Endothelial cell of umbilical vein (primary cell): ENCODE measurements around the gene DLX1. TPM values are rescaled to one million over a fixed set of nuclear protein-coding genes. Genes with fewer than 3 reads are reported as not detected.

Experiments
- BruUV-seq: library from RNA; stranded (reverse); fragments of 400-500 nt; replicated peaks from 2 replicates; lab custom pipeline; 2021; lab: Mats Ljungman, UMichigan
- CTCF ChIA-PET: fragments of 300-600, 350-600 bp; sonication (Branson Sonifier 250); formaldehyde crosslinking; loops from one replicate; lab custom pipeline; 2021; ENCODE audit warnings: antibody characterized with exemption, inconsistent platforms; lab: Charles Lee
- POLR2A ChIA-PET: fragments of 300-600, 350-600 bp; sonication (Branson Sonifier 250); formaldehyde crosslinking; loops from one replicate; lab custom pipeline; 2021; ENCODE audit warnings: antibody characterized with exemption, inconsistent platforms; lab: Charles Lee
- DNase-seq: peaks from one replicate; pipeline ENCODE4 v3.0.0-alpha.2; 2011; ENCODE audit warnings: low read depth, low spot score
- FAIRE-seq: peaks from 2 replicates; lab custom pipeline; 2011; peaks lifted over from hg19 to GRCh38; lab: Jason Lieb, UNC
- H2AFZ ChIP-seq: 2 replicates; pipeline ENCODE4 v1.6.0; 2012; ENCODE audit warnings: low read depth, low read length, control low read depth, inconsistent platforms
- H3K27ac ChIP-seq: 2 replicates; pipeline ENCODE4 v1.5.1; 2011; ENCODE audit warnings: low read depth, mild to moderate bottlenecking, control low read depth, low read length, moderate library complexity; ENCODE audit not compliant: insufficient read depth
- H3K27me3 ChIP-seq, 2 experiments: 2 replicates each; pipeline versions ENCODE4 v1.6.0 to v1.6.1; 2011; ENCODE audit warnings: low read length in 2 of 2, mixed read lengths in 1 of 2; ENCODE audit not compliant: control insufficient read depth in 2 of 2, insufficient read depth in 2 of 2
- H3K36me3 ChIP-seq, 2 experiments: 2 replicates in 1 of 2; 3 replicates in 1 of 2; pipeline ENCODE4 v1.5.1; 2011; ENCODE audit warnings: low read length in 2 of 2, mild to moderate bottlenecking in 1 of 2, moderate library complexity in 1 of 2; ENCODE audit not compliant: control insufficient read depth in 2 of 2, insufficient read depth in 2 of 2; ENCODE audit errors: extremely low read depth in 1 of 2
- H3K4me1 ChIP-seq: 3 replicates; pipeline ENCODE4 v1.5.1; 2011; ENCODE audit warnings: mild to moderate bottlenecking, low read length; ENCODE audit not compliant: control insufficient read depth, insufficient read depth; ENCODE audit errors: extremely low read depth
- H3K4me2 ChIP-seq: 2 replicates; pipeline ENCODE4 v1.6.1; 2011; ENCODE audit warnings: low read length, control low read depth, mixed read lengths; ENCODE audit not compliant: insufficient read depth
- H3K4me3 ChIP-seq, 3 experiments: fragments of 200-600 bp in 1 of 3; sonication (generic), shearing (Covaris generic) in 1 of 3; replicated peaks in 1 of 3; 2 replicates each; pipeline ENCODE4 v1.5.1; 2011 to 2016; ENCODE audit warnings: control low read depth in 3 of 3, low read length in 3 of 3, mild to moderate bottlenecking in 2 of 3, inconsistent platforms in 1 of 3, low read depth in 1 of 3, moderate library complexity in 1 of 3; ENCODE audit not compliant: insufficient read depth in 1 of 3
- H3K79me2 ChIP-seq: 2 replicates; pipeline ENCODE4 v1.6.0; 2012; ENCODE audit warnings: low read length, inconsistent platforms; ENCODE audit not compliant: control insufficient read depth, insufficient read depth
- H3K9ac ChIP-seq: replicated peaks from 2 replicates; pipeline ENCODE3; 2011; ENCODE audit warnings: low read length, control low read depth; ENCODE audit not compliant: insufficient read depth; ENCODE audit errors: extremely low read depth
- H3K9me1 ChIP-seq: replicated peaks from 3 replicates; pipeline ENCODE4 v1.6.0; 2011; ENCODE audit warnings: mild to moderate bottlenecking, low read length; ENCODE audit not compliant: control insufficient read depth, insufficient read depth; ENCODE audit errors: extremely low read depth
- H3K9me3 ChIP-seq: replicated peaks from 2 replicates; pipeline ENCODE4 v1.5.1; 2012; ENCODE audit warnings: low read length, inconsistent platforms; ENCODE audit not compliant: control insufficient read depth, insufficient read depth
- H4K20me1 ChIP-seq: replicated peaks from 2 replicates; pipeline ENCODE3; 2011; ENCODE audit warnings: mild to moderate bottlenecking, low read length; ENCODE audit not compliant: control insufficient read depth, insufficient read depth; ENCODE audit errors: extremely low read depth
- EZH2 ChIP-seq: IDR thresholded peaks from 2 replicates; pipeline ENCODE4 v1.6.1; 2012; ENCODE audit warnings: borderline replicate concordance, low read depth, mild to moderate bottlenecking, moderate library complexity, low read length, inconsistent platforms; ENCODE audit not compliant: severe bottlenecking
- GATA2 ChIP-seq: IDR thresholded peaks from 2 replicates; pipeline ENCODE4 v1.7.0; 2011; ENCODE audit warnings: low read depth, mild to moderate bottlenecking, moderate library complexity, mixed read lengths, low read length; ENCODE audit not compliant: insufficient read length, insufficient read depth
- MYC ChIP-seq: IDR thresholded peaks from one replicate; pipeline ENCODE4 v1.6.1; 2011; ENCODE audit warnings: mild to moderate bottlenecking, low read depth, low read length
- POLR2A ChIP-seq: IDR thresholded peaks from 2 replicates; pipeline ENCODE4 v1.6.1; 2012; ENCODE audit warnings: low read depth, mild to moderate bottlenecking, control low read depth, low read length
- dilution Hi-C: fragments of 300-500 bp; cut with MboI; formaldehyde crosslinking; loops from one replicate; pipeline ENCODE4 v1.15.0; 2019; ENCODE audit warnings: low sequenced_read_pairs; ENCODE audit not compliant: extremely low pct_ligation_motif_present
- intact Hi-C: fragments of 100-400 bp; cut with micrococcal nuclease; formaldehyde crosslinking; loops from one replicate; pipeline ENCODE4 v1.10.0; 2022
- polyA plus RNA-seq, 4 experiments: library from polyadenylated mRNA; depleted of rRNA in 3 of 4; stranded (reverse) in 3 of 4; unstranded in 1 of 4; fragments of >200 nt; gene quantifications; 2 replicates each; pipeline versions ENCODE4 v1.2.1 to v1.2.3, GENCODE V29; 2011 to 2012; ENCODE audit warnings: missing spikeins in 1 of 4
- total RNA-seq: library from RNA; stranded (reverse); gene quantifications from 2 replicates; pipeline ENCODE4 v1.2.3, GENCODE V29; 2021
- TF ChIP-seq, protein P1 (sequence below): IDR thresholded peaks from 2 replicates; pipeline ENCODE4 v1.6.1; 2011; ENCODE audit not compliant: insufficient read depth, insufficient read length

DLX1 gene
- total and polyA plus RNA-seq, 2 donors (not counting 3 experiments of a cell fraction or from before 2014, with no cell fraction given), result 0.12 TPM; not detected in 1

- POLR2A ChIA-PET, result no interaction called here
- no peaks in the 10 kb centered on the region for H3K36me3 ChIP-seq
- dilution Hi-C loops, result no loop called here
- H3K27ac ChIP-seq, result no peak overlapping the region
- FAIRE-seq (no peak), DNase-seq (no peak)
- H3K9me1 ChIP-seq, result no peaks in the 10 kb centered on the region
- peaks cover 14% of the 10 kb centered on the region for H3K4me1 ChIP-seq
- no peaks in the 10 kb centered on the region for H4K20me1 ChIP-seq
- no peaks in the 10 kb centered on the region for H3K9me3 ChIP-seq
- no peak overlapping the region for H3K9ac ChIP-seq
- TF ChIP-seq GATA2, result no peak
- no peak for TF ChIP-seq POLR2A
- TF ChIP-seq EZH2, result peak; percentile 75
- no peak for TF ChIP-seq MYC
- TF ChIP-seq, protein P1, sequence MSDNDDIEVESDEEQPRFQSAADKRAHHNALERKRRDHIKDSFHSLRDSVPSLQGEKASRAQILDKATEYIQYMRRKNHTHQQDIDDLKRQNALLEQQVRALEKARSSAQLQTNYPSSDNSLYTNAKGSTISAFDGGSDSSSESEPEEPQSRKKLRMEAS, result no peak
- no peak overlapping the region for H3K4me2 ChIP-seq
- no peak overlapping the region for H3K4me3 ChIP-seq
- H3K79me2 ChIP-seq, result no peaks in the 10 kb centered on the region
- H2AFZ ChIP-seq, result no peak overlapping the region
- CTCF ChIA-PET, result no interaction called here
- H3K27me3 ChIP-seq, result peaks cover 52 to 66% of the 10 kb centered on the region in 2 experiments
- intact Hi-C loops, result no loop called here
- no TSS peak for BruUV-seq
Measured at GRCh38 chr2:172080641-172081220, 4.6 kb upstream of the DLX1 start.

DNA sequence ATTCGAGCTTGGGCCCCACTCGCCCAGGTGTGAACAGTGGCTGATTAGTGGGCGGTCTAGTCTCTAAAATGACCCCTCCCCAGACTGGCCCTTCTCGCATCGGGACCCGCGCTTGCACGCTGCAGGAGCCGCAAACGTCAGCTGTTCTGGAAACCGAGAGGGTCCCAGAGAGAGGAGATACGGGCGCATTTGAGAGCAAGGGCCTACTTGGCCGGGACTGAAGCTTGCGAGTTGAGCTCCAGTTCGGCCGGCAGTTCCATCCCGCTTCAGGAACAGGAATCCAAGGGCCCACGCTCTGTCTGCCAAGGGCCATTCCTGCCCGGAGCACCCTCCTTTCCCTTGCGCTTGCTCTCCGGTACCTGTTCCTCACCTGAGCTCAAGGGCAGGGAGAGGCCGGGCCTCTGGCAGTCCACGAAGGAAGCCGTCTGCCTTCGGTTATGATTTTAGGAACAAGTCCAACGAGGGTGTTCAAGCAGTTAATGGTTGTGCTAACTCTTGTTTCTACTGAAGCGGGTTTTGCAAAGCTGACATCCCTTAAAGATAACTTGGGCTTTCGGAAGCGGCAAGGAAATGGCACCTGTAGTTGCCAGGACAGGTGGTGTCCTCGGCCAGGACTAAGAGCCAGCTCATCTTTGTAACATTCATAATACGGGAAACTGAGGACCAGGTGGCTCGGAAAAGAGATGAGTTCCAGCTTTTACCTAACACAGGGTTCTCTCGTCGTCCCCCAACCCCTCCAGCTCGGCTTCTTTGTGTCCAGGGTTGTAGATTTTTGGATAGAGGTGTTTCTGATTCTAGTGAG lies 3.9 kb upstream of the DLX1 start:
- no peak for FAIRE-seq
- no peak for DNase-seq
- ChIA-PET POLR2A (no interaction called here), CTCF (interaction anchor here (1.1 to 1.8 kb wide), 3 partner anchors 10 to 24 kb away, joined by 3 to 8 read pairs (median 3); no protein-coding TSS in a partner anchor)
- Histone ChIP-seq H4K20me1 (no peaks in the 10 kb centered on the region), H3K27ac (no peak overlapping the region), H3K36me3 (no peaks in the 10 kb centered on the region), H3K9me3 (no peaks in the 10 kb centered on the region), H3K4me1 (peaks cover 18% of the 10 kb centered on the region), H3K27me3 (peaks cover 58 to 73% of the 10 kb centered on the region in 2 experiments), H3K9ac (no peak overlapping the region), H3K4me3 (no peak overlapping the region), H3K4me2 (no peak overlapping the region), H3K79me2 (no peaks in the 10 kb centered on the region), H3K9me1 (no peaks in the 10 kb centered on the region), H2AFZ (no peak overlapping the region)
- BruUV-seq, result no TSS peak
- intact Hi-C loops (no loop called here), dilution Hi-C loops (no loop called here)
- TF ChIP-seq MYC (no peak), EZH2 (peak; percentile 94)
